AG04449 (cell line): Measurements from ENCODE around the gene CACNA2D3.
A peak's percentile ranks its signal among the peaks of the same experiment; 100 is the strongest.

Experiments used
- CTCF ChIA-PET: fragments of 350-600 bp; formaldehyde crosslinking; extraction: SDS; loops from one replicate; lab custom pipeline; 2021; ENCODE audit warnings: antibody characterized with exemption; lab: Yijun Ruan, JAX
- POLR2A ChIA-PET: fragments of 400-600, 350-600 bp; formaldehyde crosslinking; extraction: SDS; loops from one replicate; lab custom pipeline; 2020; ENCODE audit warnings: antibody characterized with exemption, inconsistent platforms; lab: Yijun Ruan, JAX
- DNase-seq: peaks from one replicate; pipeline ENCODE4 v3.0.0-alpha.2; 2010; ENCODE audit warnings: low read depth, low spot score
- H3K4me3 ChIP-seq: 2 replicates; pipeline ENCODE4 v1.5.1; 2011; ENCODE audit warnings: low read depth, mild to moderate bottlenecking, control low read depth, low read length
- TF ChIP-seq, protein P1 (sequence below): IDR thresholded peaks from one replicate; pipeline ENCODE4 v1.5.1; 2011; ENCODE audit warnings: mild to moderate bottlenecking, moderate library complexity, low read length, control low read depth, inconsistent platforms; ENCODE audit not compliant: insufficient read depth; ENCODE audit errors: missing control alignments

CACNA2D3 gene

DNA sequence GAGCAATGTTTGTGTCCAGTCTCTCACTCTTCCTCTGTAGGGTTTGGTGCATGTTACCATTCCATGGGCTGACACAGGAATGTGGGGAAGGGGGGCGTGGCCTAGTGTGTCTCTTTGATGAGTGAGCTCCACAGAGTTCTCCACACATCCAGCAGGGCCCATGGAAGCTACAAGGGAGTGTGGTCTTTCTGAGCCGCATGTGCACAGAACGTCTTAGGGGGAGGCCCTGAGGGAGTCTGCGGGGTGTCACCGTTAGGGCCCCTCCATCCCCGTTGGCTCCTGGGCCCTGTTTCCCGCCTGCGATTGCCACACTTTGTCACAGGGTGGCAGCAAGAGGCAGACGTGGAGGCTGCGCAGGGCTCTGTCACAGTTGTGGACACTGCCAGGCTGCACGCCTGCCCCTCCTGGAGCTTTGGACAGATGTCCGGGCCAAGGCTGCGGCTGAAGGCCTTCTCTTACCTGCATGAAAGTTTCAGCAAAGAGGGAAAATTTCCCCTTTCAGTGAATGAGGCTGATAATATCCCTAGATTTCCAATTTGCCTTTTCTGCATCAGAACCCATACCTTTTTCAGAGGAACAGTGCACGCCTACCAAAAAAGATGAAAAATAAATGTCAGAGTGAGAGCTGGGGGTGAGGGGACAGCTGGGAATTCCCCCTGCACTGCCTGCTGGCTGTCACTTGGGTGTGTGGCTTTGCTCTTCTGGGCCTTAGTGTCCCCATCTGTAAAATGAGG lies 24.3 kb downstream of the CACNA2D3 start:
- TF ChIP-seq, protein P1, sequence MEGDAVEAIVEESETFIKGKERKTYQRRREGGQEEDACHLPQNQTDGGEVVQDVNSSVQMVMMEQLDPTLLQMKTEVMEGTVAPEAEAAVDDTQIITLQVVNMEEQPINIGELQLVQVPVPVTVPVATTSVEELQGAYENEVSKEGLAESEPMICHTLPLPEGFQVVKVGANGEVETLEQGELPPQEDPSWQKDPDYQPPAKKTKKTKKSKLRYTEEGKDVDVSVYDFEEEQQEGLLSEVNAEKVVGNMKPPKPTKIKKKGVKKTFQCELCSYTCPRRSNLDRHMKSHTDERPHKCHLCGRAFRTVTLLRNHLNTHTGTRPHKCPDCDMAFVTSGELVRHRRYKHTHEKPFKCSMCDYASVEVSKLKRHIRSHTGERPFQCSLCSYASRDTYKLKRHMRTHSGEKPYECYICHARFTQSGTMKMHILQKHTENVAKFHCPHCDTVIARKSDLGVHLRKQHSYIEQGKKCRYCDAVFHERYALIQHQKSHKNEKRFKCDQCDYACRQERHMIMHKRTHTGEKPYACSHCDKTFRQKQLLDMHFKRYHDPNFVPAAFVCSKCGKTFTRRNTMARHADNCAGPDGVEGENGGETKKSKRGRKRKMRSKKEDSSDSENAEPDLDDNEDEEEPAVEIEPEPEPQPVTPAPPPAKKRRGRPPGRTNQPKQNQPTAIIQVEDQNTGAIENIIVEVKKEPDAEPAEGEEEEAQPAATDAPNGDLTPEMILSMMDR: peak; percentile 48
- H3K4me3 ChIP-seq: no peak overlapping the region
- no peak for DNase-seq
- ChIA-PET CTCF (no interaction called here), POLR2A (no interaction called here)

- ChIA-PET POLR2A (no interaction called here), CTCF (no interaction called here)
- no peak for DNase-seq
- TF ChIP-seq, protein P1: no peak
- H3K4me3 ChIP-seq: no peak overlapping the region
Observed at GRCh38 chr3:54150864-54151467, 28.6 kb downstream of the CACNA2D3 start.

DNA sequence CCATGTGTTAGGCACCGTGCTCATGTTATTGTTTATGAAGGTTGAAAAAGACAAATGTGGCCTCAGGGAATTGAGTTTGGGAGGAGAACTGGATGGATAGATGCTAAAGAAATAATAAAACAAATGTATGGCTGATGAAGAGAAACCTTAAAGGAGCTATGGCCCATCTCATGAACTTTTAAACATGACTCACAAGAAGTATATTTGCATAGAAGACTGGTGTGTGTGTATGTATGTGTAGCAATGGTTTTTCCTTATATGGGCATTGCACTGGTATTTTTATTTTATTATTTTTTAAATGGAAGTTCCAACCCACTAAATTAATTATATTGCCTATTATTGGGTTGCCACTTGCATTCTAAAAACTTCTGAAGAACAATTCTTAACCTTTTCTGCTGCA lies 31.1 kb downstream of the CACNA2D3 start:
- POLR2A ChIA-PET: no interaction called here
- H3K4me3 ChIP-seq: no peak overlapping the region
- CTCF ChIA-PET: no interaction called here
- TF ChIP-seq, protein P1: no peak
- DNase-seq: no peak

DNA sequence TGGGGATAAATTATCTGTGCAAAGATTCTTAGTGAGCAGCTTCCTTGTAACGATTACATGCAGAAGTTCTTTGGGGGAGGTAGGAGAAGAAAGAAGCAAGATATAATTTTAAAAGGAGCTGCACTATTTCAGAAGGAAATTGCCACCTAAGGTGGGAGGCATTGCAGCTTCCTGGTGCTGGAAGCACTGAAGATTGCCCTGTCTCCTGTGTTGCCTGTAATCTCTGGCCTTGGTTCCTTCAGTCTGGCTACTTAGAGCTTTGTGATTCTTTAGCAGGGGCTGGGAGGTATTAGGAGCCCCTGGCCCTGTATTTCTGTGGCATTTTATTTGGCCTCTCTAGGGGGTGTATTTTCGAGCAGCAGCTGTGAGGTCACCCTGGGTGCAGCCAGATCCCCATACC lies 35.5 kb downstream of the CACNA2D3 start:
- POLR2A ChIA-PET: no interaction called here
- no peak overlapping the region for H3K4me3 ChIP-seq
- TF ChIP-seq, protein P1: no peak
- no peak for DNase-seq
- CTCF ChIA-PET: no interaction called here

GRCh38 chr3:54159917-54160316 lies 37.6 kb downstream of the CACNA2D3 start:
- TF ChIP-seq, protein P1: no peak
- DNase-seq: no peak
- ChIA-PET CTCF (no interaction called here), POLR2A (no interaction called here)
- H3K4me3 ChIP-seq: no peak overlapping the region

GRCh38 chr3:54163441-54163840 lies 41.1 kb downstream of the CACNA2D3 start:
- ChIA-PET CTCF (no interaction called here), POLR2A (no interaction called here)
- no peak overlapping the region for H3K4me3 ChIP-seq
- TF ChIP-seq, protein P1: no peak
- no peak for DNase-seq
